ENCODE measurements around the gene MB21D2. TPM values are rescaled to one million over a fixed set of nuclear protein-coding genes. Genes with fewer than 3 reads are reported as not detected.

The MB21D2 gene
- total RNA-seq, 4 donors from 2014 or later, result 3.6 to 7.5 (median 6.5) TPM

DNA sequence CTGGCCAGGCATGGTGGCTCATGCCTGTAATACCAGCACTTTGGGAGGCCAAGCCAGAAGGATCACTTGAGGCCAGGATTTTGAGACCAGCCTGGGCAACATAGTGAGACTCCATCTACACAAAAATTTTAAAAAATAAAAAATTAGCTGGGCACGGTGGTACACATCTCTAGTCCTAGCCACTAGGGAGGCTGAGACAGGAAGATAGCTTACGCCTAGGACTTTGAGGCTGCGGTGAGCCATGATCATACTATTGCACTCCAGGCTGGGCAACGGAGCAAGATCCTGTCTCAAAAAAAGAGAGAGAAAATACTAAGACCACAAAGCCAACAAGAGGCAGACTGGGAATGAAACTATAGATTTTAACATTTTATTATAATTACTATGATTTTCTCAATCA, 4.1 kb downstream of the MB21D2 start:
- H3K4me3 ChIP-seq, result no peak overlapping the region
- 95 to 99% methylated on average over 4 of the region's 4 CpGs for WGBS, 2 donors
- H3K27ac ChIP-seq, result no peak overlapping the region
- H3K9me3 ChIP-seq, result no peaks in the 10 kb centered on the region
- DNase-seq (ENCODE audit: low spot score in 2 of 2), result no peak
- peaks cover 0 to 28% (median 9%) of the 10 kb centered on the region in 4 donors for H3K4me1 ChIP-seq
- no peaks in the 10 kb centered on the region for H3K36me3 ChIP-seq
- no peak for TF ChIP-seq EP300 (IDR thresholded peaks at IDR 0.05)
- no peak for TF ChIP-seq POLR2A (IDR thresholded peaks at IDR 0.05)
- TF ChIP-seq, protein P1, sequence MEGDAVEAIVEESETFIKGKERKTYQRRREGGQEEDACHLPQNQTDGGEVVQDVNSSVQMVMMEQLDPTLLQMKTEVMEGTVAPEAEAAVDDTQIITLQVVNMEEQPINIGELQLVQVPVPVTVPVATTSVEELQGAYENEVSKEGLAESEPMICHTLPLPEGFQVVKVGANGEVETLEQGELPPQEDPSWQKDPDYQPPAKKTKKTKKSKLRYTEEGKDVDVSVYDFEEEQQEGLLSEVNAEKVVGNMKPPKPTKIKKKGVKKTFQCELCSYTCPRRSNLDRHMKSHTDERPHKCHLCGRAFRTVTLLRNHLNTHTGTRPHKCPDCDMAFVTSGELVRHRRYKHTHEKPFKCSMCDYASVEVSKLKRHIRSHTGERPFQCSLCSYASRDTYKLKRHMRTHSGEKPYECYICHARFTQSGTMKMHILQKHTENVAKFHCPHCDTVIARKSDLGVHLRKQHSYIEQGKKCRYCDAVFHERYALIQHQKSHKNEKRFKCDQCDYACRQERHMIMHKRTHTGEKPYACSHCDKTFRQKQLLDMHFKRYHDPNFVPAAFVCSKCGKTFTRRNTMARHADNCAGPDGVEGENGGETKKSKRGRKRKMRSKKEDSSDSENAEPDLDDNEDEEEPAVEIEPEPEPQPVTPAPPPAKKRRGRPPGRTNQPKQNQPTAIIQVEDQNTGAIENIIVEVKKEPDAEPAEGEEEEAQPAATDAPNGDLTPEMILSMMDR (IDR thresholded peaks at IDR 0.05), result no peak
- no peaks in the 10 kb centered on the region for H3K27me3 ChIP-seq

DNA sequence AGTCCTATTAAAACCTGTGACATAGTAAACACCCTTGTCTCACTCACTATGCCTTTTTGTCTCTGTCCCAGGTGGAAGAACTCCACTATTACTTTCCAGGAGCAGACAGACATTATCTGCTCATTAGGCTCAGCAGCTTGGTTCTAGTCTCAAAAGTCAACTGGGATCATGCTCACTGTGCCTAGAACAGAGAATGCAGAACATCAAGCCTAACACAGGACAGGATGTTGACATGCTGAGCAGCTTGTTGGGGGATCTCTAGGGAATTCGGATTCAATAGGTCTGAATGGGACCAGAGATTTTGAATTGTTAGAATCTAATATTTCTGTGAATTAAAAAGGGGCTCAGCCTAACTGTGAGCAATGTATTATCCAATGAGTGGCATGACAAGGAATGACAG, 6.4 kb downstream of the MB21D2 start:
- Histone ChIP-seq H3K27me3 (no peaks in the 10 kb centered on the region), H3K4me3 (no peak overlapping the region), H3K36me3 (no peaks in the 10 kb centered on the region), H3K9me3 (no peaks in the 10 kb centered on the region), H3K4me1 (peaks cover 0 to 21% (median 9%) of the 10 kb centered on the region in 4 donors), H3K27ac (no peak overlapping the region)
- DNase-seq (ENCODE audit: low spot score in 2 of 2), result no peak
- WGBS, 2 donors, result 81 to 82% methylated on average over 1 of the region's 1 CpG
- TF ChIP-seq EP300 (IDR thresholded peaks at IDR 0.05) (no peak), POLR2A (IDR thresholded peaks at IDR 0.05) (no peak)
- TF ChIP-seq, protein P1 (IDR thresholded peaks at IDR 0.05), result no peak

DNA sequence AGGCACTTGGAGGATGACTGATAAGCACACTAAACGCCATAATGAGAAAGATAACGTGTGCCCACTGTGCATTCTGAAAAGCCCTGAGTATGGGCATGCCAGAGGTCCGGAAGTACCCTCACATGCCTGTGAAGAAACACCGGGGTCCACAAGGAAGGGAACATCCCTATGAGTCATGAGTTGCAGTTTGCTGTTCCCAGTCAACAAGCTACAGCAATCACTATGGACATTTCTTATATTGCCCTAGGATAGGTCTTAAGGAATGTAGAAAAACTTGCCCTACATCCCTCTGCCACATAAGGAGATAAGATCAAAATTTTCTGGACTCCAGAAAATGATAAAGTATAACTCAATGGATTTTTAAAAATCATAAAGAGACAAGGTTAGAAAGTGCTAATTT, 9.9 kb downstream of the MB21D2 start:
- Histone ChIP-seq H3K4me3 (no peak overlapping the region), H3K27ac (no peak overlapping the region), H3K9me3 (no peaks in the 10 kb centered on the region), H3K36me3 (peaks cover 0 to 5% (median 0%) of the 10 kb centered on the region in 3 donors), H3K27me3 (no peaks in the 10 kb centered on the region), H3K4me1 (no peaks in the 10 kb centered on the region)
- 67 to 68% methylated on average over 4 of the region's 4 CpGs for WGBS, 2 donors
- TF ChIP-seq POLR2A (IDR thresholded peaks at IDR 0.05), result no peak
- no peak for DNase-seq (ENCODE audit: low spot score in 2 of 2)

DNA sequence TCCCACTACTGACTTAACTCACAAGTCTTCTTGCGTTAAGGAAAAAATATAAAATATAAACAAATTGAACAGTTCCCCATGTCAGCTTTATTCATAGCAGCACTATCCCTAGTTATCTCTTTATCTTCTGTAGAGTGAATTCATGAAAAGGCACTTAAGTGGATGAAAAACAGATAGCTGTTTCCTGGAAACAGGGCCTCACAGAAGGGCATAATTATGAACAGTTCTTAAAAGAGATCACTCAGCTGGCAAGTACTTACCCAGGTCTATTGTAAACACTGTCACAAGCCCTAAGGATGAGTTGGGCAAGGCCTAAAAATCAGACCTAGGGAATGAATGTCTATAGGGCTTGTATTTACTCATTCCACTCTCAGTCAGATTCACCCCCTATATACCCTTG, 10.7 kb downstream of the MB21D2 start:
- Histone ChIP-seq H3K36me3 (peaks cover 0 to 5% (median 0%) of the 10 kb centered on the region in 3 donors), H3K9me3 (no peaks in the 10 kb centered on the region), H3K27me3 (no peaks in the 10 kb centered on the region), H3K4me1 (no peaks in the 10 kb centered on the region), H3K27ac (no peak overlapping the region), H3K4me3 (no peak overlapping the region)
- TF ChIP-seq EP300 (IDR thresholded peaks at IDR 0.05) (no peak), POLR2A (IDR thresholded peaks at IDR 0.05) (no peak)
- TF ChIP-seq, protein P1 (IDR thresholded peaks at IDR 0.05), result no peak
- WGBS, 2 donors, result 85 to 93% methylated on average over 1 of the region's 1 CpG
- no peak for DNase-seq (ENCODE audit: low spot score in 2 of 2)

DNA sequence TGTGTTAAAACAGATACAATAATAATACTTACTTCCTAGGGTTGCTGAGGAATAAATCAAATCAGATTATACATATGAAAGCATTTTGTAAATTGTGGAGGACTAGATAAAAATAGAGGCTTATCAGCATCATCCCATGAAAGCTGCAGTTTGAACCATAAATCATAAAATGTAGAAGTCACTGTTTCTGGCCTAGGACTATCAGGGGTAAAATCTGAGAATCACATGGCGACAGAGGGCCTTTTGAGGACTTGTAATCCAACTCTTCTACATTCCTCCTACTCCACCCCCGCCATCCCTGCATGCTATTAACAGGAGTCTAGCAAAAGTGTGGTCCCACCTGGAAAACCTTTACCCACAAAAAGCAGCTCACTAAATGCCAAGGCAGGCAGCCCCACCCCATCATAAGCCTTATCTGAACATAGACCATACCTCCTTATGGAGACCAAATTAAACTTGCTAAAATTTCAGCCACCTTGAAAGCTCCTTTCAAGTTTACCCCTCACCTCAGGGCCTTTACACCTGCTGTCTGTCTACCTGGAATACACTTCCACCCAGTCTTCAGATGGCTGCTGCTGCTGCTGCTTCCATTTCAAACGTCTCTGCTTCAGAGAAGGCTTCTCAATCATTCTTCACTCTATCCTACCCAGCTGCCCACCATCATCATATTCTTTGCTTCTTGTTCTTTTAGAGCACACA, 11.5 kb downstream of the MB21D2 start:
- H3K9me3 ChIP-seq, result no peaks in the 10 kb centered on the region
- no peaks in the 10 kb centered on the region for H3K4me1 ChIP-seq
- WGBS, 2 donors, result 75 to 77% methylated on average over 3 of the region's 3 CpGs
- no peak overlapping the region for H3K4me3 ChIP-seq
- TF ChIP-seq EP300 (IDR thresholded peaks at IDR 0.05) (no peak), POLR2A (IDR thresholded peaks at IDR 0.05) (no peak)
- TF ChIP-seq, protein P1 (IDR thresholded peaks at IDR 0.05), result no peak
- no peak for DNase-seq (ENCODE audit: low spot score in 2 of 2)
- H3K36me3 ChIP-seq, result peaks cover 0 to 5% (median 0%) of the 10 kb centered on the region in 3 donors
- H3K27ac ChIP-seq, result no peak overlapping the region
- no peaks in the 10 kb centered on the region for H3K27me3 ChIP-seq
